Stimulated activated CD4-positive, alpha-beta T cell treated with anti-CD3 and anti-CD28 coated beads, Interleukin-15, amount 100 ng/mL, for 48 hours (primary cell): Measurements from ENCODE around the gene PLA2G4C.
"Not testable (repeated sequence)": the region's sequence is repeated elsewhere in the genome, so short reads cannot be mapped to it uniquely, and the experiment has no call there.

Experiments
- DNase-seq, 2 donors: peaks; one replicate each; pipeline ENCODE4 v3.0.0-alpha.2; 2020; ENCODE audit warnings: low read depth in 2 of 2

The PLA2G4C gene

DNA sequence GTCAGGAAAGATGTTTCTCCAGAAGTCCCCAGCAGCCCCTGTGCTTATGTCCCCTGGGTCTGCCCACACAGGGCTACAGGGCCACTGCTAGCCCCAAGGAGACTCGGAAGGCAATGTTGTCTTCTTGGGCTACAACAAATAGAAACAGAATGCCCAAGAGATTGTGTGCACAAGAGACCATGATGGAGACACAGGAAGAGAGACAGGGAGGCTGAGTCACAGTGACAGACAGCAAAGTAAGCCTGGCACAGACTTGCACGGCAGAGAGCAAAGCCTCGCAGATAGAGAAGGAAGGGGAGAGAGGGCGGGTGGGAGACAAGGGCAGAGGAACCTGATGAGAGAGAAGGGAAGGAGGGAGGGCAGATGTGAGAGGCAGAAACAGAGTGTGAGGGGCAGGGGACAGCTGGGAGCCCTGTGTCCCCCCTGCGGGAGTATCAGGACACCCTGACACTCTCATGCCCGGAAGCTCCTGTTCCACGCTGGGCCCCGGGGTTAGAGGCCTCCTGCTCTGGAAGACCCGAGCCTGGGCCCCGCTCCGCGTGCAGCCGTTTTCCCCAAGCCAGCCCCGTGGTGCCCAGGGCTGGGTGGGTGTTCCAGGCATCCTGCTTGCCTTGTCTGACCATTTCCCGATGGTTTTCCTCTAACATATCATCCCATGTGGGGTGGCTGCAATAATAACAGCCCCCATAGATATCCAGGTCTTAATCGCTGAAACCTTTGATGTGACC, 2.7 kb upstream of the PLA2G4C start:
- no peak for DNase-seq

DNA sequence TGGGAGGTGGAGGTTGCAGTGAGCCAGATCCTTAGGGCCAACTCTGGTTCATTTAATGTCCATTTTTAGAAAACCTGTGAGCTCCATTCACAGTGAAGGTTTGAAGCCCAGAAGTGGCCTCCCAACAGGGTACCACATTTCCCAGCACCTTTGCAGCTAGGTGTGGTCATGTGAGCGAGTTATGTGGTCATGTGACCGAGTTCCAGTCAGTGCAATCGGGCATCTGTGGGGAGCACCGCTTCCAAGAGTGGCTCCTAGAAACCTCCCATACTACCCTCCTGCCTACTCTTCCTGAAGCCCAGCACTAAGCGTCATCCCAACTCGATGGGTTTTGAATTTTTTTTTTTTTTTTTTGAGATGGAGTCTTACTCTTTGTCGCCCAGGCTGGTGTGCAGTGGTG, 663 bp upstream of the PLA2G4C start:
- DNase-seq, result no peak

DNA sequence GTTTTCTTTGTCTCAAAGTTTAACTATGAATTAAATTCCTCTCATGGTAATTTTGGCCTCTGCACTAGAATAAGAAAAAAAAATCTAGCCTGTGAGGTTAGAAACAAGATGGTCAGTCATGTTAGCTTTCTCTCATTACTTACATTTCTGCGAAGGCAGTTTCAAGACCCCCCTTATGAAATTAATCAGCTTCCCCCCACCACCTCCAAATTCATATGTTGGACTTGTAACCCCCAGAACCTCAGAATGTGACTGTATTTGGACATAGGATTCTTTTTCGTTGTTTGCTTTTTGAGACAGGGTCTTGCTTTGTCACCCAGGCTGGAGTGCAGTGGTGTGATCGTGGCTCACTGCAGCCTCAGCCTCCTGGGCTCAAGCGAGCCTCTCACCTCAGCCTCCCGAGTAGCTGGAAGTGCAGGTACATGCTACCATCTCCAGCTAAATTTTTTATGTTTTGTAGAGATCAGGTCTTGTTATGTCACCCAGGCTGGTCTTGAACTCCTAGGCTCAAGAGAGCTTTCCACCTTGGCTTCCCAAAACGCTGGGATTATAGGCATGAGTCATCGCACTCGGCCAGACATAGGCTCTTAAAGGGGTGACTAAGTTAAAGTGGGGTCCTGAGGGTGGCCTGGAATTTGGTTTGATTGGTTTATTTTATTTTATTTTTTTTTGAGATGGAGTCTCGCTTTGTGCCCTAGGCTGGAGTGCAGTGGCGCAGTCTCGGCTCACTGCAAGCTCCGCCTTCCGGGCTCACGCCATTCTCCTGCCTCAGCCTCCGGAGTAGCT, 1.4 kb downstream of the PLA2G4C start:
- no peak for DNase-seq

DNA sequence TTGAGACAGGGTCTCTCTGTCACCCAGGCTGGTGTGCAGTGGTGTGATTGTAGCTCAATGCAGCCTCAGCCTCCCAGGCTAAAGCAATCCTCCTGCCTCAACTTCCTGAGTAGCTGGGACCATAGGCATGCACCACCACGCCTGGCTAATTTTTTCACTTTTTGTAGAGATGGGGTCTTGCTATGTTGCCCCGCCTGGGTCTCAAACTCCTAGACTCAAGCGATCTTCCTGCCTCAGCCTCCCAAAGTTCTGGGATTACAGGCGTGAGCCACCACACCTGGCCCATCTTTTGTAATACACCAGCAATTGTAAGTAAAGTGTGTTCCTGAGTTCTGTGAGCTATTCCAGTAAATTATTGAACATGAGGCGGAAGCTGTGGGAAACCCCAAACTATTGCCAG, 6.7 kb downstream of the PLA2G4C start:
- DNase-seq, result no peak

DNA sequence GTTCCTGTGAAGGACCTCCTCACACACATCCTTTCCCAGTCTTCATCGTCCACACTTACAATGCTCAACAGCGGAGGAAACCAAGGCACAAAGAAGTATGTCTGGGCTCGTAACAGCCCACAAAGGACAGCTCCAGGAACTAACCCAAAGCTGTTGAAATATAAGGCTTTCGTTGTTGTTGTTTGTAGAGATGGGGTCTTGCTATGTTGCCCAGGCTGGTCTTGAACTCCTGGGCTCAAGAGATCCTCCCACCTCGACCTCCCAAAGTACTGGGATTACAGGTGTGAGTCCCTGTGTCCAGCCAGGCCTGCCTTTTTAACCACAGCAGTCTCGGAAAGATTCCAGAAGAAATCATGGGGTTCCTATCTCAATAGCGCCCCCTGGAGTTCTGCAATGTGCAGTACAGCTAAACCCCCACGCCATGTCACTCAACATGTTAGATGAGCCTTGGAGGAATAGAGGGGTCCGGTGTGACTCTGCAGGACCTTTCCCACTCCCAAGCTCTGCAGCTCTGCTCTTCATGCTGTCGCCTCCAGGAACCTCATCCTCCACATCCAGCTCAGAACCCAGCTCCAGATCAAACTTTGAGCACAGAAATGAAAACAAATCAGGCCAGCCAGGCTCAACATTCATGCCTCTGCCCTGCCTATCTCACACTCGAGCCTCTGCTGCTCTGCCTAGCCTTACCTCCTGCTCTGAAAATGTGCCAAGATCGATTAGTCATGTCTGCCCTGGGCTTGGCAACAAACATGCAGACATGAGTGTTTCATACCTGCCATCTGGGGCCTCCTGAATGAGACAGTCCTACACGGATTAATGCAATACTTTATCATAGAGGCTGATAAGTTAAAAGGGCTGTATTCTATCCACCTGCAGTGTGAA, 7.5 kb downstream of the PLA2G4C start:
- peak in 1 of 2 donors; percentile 19 for DNase-seq

DNA sequence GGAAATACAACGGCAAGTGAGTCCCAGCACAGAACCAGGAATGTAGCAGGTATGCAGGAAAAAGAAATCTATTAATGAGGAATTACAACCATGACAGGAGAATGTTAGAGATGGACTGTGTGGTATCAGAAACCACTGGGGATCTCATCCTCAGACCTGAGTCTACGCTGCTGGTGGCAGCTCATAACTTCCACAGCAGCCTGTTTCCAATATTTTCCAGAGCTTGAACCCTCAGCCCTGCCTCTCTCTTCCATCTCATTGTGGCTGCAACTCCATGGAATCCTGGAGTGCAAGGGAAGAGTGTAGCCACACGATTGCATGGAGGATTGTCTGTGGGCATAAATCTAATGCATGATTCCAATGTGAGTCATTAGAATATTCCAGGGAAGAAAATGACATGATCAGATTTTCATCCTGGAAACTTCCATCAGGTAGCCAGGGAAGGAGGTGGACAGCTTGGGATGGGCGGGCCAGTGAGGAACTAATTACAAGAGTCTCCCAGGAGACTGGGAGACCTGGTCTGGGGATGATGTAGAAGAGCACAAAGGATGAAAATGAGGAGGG, 14.9 kb downstream of the PLA2G4C start:
- DNase-seq, result no peak

DNA sequence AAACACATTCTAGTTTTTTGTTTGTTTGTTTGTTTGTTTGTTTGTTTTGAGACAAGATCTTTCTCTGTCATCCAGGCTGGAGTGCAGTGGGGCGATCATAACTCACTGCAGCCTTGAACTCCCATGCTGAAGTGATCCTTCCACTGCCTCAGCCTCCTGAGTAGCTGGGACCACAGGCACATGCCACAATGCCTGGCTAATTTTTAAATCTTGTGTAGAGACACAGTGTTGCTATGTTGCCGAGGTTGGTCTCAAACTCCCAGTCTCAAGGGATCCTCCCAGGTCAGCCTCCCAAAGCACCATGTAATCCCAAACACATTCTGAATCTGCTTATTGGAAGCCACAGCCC, 15.8 kb downstream of the PLA2G4C start:
- DNase-seq, result no peak

DNA sequence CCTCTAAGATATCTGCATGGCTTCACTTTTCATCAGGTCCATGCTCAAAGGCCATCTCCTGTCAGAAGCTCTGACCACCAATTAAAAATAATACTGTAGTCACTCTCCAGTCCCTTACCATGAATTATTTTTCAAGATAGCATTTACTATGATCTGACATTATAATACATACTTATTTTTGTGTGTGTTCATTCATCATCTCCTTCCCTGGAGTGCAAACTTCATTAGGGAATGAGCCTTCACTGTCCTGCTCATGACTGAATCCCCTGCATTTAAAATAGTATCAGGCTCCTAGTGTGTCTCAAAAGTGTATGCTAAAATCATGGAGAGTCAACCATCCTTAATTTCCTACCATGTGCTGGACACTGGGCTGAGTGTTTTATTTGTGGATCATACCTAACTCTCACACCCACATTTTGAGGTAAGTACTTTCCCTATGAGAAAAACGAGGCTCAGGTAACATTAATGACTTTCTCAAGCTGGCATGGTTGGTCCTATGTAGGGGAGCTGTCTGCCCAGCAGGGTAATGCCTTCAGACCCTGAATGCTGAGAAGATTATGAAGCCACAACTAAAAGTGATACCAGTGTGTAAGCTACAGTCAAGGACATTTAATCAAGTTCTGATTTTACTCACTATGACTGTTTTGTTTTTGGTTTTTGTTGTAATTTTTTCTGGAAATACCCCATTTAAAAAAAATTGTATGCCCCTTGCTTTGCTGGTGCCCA, 16.3 kb downstream of the PLA2G4C start:
- no peak for DNase-seq

DNA sequence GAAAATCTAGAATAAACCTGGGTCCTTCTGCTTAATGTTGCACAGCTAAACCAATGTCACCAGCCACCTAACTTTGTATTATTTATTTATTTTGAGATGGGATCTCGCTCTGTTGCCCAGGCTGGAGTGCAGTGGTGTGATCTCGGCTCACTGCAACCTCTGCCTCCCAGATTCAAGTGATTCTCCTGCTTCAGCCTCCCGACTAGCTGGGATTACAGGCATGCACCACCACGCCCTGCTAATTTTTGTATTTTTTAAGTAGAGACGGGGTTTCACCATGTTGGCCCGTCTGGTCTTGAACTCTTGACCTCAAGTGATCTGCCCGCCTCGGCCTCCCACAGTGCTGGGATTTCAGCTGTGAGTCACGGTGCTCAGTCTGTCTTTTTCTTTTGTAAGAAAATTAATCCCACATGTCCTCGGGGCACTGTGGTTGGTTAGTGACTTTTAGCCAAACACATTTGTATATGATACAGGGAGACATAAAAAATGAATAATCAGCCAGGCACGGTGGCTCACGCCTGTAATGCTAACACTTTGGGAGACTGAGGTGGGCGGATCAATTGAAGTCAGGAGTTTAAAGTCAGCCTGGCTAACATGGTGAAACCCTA, 19.4 kb downstream of the PLA2G4C start:
- DNase-seq, result not testable (repeated sequence)

DNA sequence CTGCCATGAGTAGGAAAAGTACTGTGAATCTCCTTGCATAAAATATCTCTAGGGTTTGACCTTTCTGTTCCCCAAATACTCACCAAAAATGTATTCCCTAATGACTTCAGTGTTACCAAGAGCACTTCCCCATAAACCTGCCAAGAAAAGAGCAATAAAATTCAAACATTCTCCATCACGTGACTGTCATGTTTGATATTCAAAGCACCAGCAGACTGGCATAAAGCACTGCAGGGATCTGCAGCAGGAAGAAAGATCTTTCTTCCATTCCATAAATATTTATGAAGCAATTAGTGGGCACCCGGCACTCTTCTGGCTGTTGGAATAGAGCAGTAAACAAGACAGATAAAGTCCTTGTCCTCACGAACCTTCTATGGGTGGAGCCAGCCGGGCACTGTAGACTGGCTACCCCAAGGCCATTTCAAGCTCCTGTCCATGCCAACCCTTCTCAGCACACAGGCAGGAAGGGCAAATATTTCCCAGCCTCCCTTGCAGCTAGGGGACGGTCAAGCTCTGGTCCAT, 20.3 kb downstream of the PLA2G4C start:
- no peak for DNase-seq

DNA sequence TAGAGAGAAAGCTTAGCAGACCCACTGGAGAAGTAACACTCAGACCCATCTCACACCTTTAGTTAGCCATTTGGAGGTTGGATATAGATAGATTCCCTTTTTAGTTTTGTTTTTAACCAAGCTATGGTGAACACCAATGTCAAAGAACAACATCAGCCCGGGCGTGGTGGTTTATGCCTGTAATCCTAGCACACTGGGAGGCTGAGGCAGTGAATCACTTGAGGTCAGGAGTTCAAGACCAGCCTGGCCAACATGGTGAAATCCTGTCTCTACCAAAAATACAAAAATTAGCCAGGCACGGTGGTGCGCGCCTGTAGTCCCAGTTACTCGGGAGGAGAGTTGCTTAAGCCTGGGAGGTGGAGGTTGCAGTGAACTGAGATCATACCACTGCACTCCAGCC, 21.6 kb downstream of the PLA2G4C start:
- not testable (repeated sequence) for DNase-seq

DNA sequence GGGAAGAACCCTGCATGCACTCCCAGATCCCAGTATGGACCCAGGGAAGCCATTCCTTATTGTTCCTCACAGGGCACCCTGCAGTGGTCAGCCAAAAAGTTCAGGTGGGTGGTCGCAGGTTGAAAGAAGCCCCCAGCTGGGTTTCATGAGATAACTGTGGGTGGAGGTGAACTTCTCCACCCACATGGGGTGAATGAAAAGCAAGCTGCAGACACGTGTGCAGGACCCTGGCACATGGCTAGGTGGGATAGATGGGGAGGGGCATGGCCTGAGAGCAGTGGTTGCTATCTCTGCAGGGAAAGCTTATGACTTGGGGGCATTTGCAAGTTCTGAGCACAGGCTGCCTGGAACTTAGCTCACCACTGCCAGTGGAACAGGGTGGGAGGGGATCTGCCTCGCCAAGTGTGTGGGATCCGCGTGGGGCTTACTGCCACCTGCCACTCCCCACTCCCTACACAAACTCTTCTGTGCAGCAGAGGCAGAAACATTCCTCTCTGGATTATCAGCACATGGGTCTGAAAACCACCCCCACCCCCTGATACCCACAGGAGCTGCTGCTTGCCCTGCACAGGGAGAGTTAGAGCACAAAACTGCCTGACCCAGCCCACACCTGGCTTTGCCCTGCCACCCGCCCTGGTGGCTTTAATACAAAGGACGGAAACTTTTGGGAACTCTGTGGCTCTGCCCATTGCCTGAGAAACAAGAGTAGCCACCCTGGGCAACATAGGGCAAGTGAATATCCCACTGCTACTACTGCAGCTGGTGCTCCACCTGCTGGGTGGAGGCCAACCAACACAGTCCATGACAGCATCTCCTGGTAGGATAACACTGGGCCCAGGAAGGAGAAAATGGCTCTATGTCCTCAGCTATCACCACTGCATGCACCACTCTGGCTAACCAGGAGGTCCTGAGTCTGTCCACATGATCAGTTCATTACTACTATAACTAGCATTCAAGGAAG, 24.4 kb downstream of the PLA2G4C start:
- no peak for DNase-seq

DNA sequence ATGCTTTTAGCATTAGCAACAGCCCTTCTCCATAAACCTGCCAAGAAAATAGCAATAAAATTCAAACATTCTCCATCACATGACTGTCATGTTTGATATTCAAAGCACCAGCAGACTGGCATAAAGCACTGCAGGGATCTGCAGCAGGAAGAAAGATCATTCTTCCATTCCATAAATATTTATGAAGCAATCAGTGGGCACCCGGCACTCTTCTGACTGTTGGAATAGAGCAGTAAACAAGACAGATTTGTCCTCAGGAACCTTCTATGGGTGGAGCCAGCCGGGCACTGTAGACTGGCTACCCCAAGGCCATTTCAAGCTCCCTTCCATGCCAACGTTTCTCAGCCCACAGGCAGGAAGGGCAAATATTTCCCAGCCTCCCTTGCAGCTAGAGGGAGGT, 25.5 kb downstream of the PLA2G4C start:
- DNase-seq, result no peak

DNA sequence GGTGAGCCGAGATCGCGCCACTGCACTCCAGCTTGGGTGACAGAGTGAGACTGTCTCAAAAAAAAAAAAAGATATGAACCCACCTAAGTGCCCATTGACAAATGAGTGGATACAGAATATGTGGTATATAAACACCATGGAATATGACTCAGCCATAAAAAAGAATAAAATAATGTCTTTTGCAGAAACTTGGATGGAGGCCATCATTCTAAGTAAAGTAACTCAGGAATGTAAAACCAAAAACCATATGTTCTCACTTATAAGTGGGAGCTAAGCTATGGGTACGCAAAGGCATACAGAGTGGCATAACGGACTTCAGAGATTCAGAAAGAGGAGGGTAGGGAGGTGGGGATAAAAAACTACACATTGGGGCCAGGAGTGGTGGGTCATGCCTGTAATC, 29.5 kb downstream of the PLA2G4C start:
- DNase-seq, result no peak

DNA sequence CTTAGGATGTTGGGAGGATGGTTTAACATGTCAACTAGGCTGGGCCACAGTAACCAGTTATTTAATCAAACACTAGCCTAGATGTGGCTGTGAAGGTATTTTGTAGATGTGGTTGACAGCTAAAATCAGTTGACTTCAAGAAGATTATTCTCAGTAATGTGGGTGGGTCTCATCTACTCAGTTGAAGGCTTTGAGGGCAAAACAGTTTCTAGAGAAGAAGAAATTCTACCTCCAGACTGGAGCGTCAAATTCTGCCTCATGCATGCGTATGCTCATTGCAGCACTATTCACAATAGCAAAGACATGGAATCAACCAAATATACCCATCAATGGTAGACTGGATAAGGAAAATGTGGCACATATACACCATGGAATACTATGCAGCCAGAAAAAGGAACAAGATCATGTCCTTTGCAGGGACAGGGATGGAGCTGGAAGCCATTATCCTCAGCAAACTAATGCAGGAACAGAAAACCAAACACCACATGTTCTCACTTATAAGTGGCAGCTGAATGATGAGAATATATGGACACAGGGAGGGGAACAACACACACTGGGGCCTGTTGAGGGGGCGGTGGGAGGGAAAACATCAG, 40.3 kb downstream of the PLA2G4C start:
- not testable (repeated sequence) for DNase-seq

DNA sequence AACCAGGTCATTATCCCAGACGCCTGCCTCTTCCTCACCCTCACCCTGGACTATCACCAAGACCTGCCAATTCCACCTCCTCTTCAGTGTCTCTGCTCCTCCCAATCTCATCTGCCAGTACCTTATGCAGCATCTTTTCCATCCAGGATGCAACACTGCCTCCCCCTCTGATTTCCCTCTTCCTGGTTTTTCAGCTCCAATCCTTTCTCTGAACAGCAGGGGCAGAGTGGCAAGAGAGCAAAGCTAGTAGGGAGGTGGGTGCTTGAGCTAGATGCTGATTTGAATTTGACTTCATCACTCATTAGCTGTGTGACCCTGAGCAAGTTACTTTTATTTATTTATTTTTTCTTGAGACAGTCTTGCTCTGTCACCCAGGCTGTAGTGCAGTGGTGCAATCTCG, 41.2 kb downstream of the PLA2G4C start:
- no peak for DNase-seq

DNA sequence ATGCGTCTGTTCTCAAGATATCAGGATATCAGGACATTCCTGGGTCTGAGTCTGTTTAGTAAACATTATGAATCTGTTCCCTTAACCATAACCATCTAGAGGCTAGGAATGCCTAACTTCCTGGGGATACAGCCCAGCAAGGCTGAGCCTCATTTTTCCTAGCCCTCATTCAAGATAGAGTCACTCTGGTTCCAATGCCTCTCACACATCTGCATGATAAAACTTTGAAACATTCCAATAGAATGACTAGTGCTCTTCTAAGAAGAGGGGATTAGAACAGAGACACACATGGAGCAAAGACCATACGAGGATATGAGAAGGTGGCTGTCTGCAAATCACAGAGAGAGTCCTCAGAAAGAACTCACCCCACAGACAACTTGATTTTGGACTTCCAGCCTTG, 46.1 kb downstream of the PLA2G4C start:
- no peak for DNase-seq

DNA sequence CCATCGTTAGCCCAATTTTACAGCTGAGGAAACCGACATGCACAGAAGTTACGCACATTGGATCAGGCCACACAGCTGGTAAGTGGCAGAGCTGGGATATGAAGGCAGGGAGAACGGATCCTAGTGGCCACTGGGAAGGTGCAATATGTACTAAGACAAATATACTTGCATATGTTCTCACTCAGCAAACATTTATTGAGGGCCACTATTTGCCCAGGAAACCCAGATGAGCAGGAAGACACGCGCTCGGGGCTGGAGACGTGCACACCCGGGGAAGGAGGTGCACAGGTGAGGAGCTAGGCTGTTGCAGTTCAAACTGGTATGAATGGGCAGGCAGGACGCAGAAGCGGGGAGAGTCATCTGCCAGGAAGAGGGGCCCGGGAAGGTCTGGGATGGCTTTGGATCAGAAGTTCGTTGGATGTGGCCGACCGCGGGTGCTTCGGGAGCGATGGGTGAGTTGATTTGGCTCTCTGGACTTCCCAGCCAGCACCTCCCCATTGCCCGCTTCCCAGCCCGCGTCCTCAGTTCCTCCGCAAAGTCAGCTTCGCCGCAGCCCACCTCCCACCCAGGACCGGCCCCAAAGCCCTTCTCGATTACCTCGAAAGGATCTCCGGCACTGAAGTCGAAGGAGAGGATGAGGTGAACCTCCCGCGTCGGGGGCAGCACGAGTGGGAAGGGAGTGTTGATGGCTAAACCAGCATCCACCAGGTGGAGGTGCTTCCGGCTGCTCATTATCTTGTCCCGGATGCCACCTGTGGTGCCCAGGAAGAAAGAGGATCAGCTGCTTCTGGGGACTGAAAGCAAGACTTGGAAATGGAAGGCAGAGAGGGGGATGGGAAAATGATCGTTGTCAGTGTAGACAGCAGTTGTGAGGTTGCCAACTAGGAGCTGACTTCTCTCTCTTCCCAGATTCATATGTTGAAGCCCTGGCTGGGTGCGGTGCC, 48.9 kb downstream of the PLA2G4C start:
- no peak for DNase-seq
